HG03095 (cell line): ENCODE data around the gene LPAR3.
"Not testable (repeated sequence)": the region's sequence is repeated elsewhere in the genome, so short reads cannot be mapped to it uniquely, and the experiment has no call there.

Source experiments
- ATAC-seq: cut with Tn5 transposase; IDR thresholded peaks from one replicate; pipeline ENCODE4 v1.9.1; 2021; ENCODE audit warnings: moderate library complexity; ENCODE audit not compliant: unreplicated experiment

LPAR3 gene

GRCh38 chr1:84892705-84893618, at the start of gene LPAR3:
LPAR3 (minus strand) TSS chr1:84893206; CDS start chr1:84866120, 27,086 bp downstream.
- ATAC-seq: no peak

- ATAC-seq: no peak
Measured at GRCh38 chr1:84941843-84942242, 48.8 kb upstream of the LPAR3 start.

DNA sequence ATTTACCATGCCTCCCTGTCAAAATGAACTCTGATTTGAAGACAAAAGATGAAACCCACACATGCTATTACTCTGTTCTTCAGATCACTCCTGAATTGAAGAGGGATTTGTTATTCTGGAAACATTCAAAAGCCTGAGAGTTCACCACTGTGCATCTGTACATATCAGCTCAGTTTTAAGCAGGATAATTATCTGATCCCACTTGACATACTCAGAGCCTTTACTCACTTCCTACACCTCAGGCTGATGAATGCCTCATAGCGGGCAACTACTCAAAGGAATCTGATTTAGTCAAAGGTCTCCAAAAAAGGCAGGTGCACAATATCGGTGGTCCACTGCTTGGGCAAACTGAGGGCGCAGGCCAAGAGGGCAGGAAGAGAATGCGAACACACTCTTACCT, 47.5 kb upstream of the LPAR3 start:
- no peak for ATAC-seq

GRCh38 chr1:84939761-84940160, 46.8 kb upstream of the LPAR3 start:
- ATAC-seq: no peak

- no peak for ATAC-seq
Measured at GRCh38 chr1:84939151-84939550, 46.1 kb upstream of the LPAR3 start.

DNA sequence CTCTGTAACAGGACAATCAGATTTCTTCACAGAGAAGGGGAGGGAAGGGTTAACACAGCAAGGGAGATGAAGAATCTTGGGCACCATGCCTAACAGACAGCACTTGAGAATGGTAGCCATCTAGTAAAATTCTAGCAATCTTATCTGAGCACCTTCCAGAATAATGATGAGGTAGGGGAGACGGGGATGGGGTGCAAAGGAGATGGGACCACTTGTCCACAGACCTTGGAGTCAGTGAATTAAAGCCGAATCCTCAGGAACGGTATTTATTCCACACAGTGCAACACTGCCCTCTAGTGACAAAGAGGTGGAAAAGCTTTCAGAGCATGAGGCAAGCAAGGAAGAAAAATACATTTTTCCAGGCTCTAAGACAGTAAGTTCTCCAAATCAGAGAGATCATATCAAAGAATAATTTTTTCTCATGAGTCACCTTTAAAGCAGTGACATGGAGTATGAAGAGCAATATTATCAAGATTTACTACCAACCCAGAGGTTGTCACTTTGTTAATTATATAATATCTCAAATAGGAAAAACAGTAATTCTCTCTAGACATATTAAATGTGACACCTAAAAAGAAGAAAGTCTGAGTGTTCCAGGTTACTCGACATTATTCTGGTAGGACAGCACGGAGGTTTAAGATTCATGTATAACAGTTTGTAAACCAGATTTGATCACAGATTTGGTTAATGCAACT, 43.3 kb upstream of the LPAR3 start:
- ATAC-seq: peak; percentile 56

DNA sequence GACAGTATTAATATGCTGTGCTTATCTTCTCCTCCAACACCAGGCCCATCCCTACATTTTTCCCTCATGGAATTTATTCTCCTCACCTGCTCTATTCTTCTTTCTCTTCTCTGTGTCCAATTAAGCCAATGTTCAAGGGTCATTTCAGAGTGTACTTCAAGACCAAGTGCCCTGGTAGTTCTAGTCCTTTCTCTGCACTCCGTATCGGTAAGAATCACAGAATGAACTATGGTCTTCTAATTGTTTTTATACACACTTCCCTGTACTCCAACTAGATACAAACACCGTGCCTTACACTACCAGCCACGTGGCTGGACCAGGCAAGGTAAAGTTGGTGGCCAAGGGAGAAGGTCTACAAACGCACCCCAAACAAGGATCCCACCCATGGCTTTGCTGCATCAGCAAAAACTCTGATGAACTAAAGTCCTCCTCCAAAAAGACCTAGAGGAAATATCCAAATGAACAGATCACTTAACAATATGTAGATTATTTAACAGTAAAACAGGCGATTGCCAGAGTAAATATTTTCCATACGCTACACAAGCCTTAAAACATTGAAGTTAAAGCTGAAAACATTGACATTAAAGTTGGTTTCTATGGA, 40.1 kb upstream of the LPAR3 start:
- ATAC-seq: no peak

DNA sequence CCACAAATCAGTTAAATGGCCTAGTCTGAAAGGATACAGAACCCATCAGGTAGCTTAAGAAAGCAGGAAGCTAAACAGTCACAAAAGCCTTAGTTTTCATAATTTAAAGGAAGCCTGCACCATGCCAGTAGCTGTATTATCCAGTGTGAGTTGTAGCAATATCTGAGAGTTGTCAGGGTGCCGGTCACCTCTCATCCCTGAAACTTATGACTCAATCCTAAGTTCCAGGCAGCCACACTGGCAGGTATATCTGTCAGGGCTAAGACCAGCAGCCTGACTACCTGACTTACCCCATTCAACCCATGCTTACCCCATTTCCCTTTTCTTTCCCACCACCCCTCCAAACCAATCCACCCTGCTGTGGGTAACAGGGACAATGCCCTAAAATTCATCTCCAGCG, 37.8 kb upstream of the LPAR3 start:
- ATAC-seq: no peak

GRCh38 chr1:84930329-84930728, 37.3 kb upstream of the LPAR3 start:
- no peak for ATAC-seq

GRCh38 chr1:84929581-84929980, 36.6 kb upstream of the LPAR3 start:
- no peak for ATAC-seq

DNA sequence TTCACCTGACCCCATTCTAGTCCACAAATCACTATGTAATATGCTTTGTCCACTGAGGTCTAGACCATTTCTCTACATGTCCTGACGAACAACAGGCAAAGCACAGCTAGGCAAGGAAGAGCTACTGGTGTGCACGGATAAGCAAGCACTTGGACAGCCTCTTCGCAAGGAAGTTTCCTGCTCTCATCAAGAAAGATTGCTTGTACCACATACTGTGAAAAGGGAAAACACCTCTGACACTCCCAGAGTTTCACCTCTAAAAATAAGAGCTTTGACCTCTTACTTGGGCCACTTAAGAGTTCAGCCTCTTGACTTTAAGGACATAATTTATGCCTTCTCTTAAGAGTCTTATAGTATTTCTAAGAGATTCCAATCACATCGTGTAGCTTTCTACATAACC, 36.0 kb upstream of the LPAR3 start:
- ATAC-seq: no peak

DNA sequence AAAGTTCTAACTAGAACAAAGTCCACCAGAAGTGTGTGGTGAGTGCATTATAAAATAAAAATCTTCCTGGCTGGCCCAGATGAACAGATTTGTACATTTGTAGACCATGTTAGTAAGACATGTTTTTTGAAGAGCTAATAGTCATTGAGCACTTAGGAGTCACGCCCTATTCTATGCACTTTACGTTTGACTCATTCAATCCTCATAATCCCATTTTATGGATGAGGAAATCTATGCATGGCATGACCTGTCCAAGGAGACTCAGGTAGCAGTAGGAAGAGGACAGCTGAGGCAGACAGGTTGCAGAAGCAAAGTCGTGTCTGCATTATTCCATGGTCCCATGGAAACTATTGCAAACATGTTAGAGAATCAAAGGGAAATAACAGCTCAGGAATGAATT, 30.3 kb upstream of the LPAR3 start:
- no peak for ATAC-seq

DNA sequence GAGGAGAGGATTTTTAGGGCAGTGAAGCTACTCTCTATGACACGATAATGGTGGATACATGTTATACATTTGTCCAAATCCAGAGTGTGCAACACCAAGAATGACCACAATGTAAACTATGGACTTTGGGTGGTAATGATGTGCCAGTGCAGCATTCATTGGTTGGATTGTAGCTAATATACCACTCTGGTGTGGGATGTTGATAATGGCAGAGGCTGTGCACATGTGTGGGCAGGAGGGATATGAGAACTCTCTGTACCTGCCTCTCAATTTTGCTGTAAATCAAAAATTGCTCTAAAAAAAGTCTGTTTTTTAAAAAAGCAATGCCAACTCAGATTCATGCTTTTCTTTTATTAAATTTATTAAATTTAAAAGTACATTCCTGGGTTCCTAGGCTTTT, 27.2 kb upstream of the LPAR3 start:
- ATAC-seq: no peak

DNA sequence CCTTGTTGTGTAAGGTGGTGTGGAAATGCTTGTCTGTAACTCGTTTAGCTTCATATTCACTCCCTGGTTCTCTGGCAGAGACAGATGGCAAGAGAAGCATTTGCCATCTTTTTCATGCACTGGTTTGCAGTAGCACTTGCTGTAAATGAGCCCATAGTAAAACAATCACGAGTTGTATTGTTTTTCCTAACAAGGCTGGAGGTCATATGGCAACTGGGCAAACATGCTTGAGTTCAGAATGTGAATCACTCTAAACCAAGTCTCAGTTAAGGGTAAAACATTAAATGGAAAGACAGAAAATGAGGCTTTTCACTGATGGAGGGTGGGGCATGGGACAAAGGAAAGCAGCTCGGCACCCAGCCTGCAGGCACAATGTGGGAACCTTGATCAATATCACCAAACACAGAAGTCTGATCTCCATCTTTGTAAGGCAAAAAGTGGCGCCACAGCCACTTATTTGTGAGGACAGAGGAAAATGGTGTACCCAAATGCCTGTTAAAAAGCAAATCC, 26.5 kb upstream of the LPAR3 start:
- no peak for ATAC-seq

GRCh38 chr1:84918726-84919336, 25.8 kb upstream of the LPAR3 start:
- no peak for ATAC-seq

DNA sequence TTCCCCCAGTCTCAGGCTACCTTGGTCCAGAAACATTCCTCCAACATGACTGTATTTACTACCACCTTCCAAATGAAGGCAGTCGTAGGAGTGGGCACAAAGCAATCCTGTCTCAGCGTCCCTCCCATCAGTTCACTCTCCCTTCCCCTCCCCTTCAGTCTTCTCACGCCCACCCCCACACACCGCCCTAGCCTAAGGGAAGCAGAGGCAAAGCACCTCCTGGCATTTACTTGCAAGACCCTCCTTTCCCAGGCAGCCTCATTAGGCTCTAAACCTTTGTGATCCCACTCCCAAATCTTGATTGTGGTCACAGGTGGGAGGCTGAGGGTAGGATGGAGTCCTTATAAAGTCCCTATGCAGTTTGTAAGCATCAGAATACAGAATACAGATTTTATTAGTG, 23.9 kb upstream of the LPAR3 start:
- no peak for ATAC-seq

GRCh38 chr1:84913555-84913892, 20.5 kb upstream of the LPAR3 start:
- no peak for ATAC-seq

GRCh38 chr1:84912726-84913554, 19.9 kb upstream of the LPAR3 start:
- ATAC-seq: no peak

DNA sequence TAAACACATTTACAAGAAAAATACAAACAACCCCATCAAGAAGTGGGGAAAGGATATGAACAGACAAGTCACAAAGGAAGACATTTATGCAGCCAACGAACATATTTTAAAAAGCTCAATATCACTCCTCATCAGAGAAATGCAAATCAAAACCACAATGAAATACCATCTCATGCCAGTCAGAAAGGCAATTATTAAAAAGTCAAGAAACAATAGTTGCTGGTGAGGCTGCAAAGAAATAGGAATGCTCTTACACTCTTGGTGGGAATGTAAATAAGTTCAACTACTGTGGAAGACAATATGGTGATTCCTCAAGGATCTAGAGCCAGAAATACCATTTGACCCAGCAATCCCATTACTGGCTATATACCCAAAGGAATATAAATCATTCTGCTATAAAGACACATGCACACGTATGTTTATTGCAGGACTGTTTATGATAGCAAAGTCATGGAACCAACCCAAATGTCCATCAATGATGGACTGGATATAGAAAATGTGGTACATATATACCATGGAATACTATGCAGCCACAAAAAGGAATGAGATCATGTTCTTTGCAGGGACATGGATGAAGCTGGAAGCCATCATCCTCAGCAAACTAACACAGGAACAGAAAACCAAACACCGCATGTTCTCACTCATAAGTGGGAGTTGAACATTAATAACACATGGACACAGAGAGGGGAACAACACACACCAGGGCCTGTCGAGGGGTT, 15.9 kb upstream of the LPAR3 start:
- ATAC-seq: not testable (repeated sequence)
